Measurements from ENCODE around the gene DOP1B. TPM values are rescaled to one million over a fixed set of nuclear protein-coding genes. Genes with fewer than 3 reads are reported as not detected.
A peak's percentile ranks its signal among the peaks of the same experiment; 100 is the strongest.
"Not testable (repeated sequence)": the region's sequence is repeated elsewhere in the genome, so short reads cannot be mapped to it uniquely, and the experiment has no call there.

DOP1B gene
- total RNA-seq, 3 donors from 2014 or later: 8.1 to 10.8 (median 9.6) TPM

DNA sequence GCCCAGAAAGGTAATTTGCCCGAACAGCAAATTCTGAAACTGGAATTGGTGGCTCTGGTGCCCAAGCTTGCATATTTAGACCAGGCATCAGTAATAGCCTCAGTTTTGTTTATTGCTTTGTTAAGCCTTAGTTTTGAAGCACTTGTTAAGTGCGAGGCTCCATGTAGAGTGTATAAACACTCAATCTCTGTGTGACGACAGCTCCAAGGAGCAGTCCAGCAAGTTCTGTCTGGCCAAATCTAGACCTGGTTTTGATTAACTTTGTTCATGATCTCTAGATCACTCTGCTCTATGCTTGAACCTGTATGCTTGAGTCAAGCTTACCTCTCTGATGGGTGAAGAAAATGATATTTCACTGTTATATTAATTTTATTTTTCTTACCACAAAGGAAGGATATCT is 37.4 kb downstream of the DOP1B start:
- Mint-ChIP-seq H3K4me1 (ENCODE audit: low read depth) (peaks cover under 1% of the 10 kb centered on the region), H3K4me3 (no peak overlapping the region), H3K9me3 (no peaks in the 10 kb centered on the region), H3K27me3 (ENCODE audit: low read depth) (no peaks in the 10 kb centered on the region), H3K36me3 (ENCODE audit: insufficient read depth) (peaks cover 17% of the 10 kb centered on the region)
- ATAC-seq (no peak), DNase-seq (no peak)

DNA sequence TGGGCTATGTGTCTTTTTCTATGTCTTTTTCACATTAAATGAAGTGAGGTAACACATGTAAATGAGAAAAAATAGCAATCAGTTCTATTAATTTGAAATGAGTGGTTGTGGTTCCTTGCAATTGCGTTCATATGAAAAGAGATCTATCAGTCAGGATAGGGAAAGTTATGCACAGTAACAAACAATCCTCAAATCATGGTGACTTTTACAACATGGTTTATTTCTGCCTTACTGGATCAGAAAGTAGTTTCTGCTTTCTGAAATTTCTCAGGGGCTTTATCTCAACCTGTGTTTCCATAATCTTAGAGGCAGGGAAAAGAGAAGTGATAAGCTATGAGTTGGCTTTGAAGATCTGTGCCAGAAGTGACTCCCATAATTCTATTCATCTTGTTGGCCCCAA is 39.0 kb downstream of the DOP1B start:
- H3K27me3 Mint-ChIP-seq (ENCODE audit: low read depth): no peaks in the 10 kb centered on the region
- ATAC-seq (no peak), DNase-seq (no peak)
- H3K4me1 Mint-ChIP-seq (ENCODE audit: low read depth): no peaks in the 10 kb centered on the region
- H3K4me3 Mint-ChIP-seq: no peak overlapping the region
- no peaks in the 10 kb centered on the region for H3K9me3 Mint-ChIP-seq
- peaks cover 22% of the 10 kb centered on the region for H3K36me3 Mint-ChIP-seq (ENCODE audit: insufficient read depth)

DNA sequence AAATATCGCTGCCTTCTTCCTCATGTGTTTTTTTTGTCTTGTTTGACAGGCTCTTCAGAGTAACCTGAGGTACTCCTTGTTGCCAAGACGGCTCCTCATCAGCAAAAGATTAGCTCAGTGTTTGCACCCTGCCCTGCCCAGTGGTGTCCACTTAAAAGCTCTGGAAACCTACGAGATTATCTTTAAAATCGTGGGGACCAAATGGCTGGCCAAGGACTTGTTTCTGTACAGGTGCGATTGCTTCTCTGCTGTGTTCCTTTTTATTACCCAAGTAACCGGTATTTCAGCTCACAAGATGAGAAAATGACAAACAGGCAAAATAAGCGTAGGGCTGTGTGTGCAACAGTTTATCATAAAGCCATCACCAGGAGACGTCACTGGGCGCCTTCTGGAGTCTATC is 42.4 kb downstream of the DOP1B start:
- H3K9me3 Mint-ChIP-seq: no peaks in the 10 kb centered on the region
- H3K4me1 Mint-ChIP-seq (ENCODE audit: low read depth): peaks cover 9% of the 10 kb centered on the region
- peaks cover 22% of the 10 kb centered on the region for H3K36me3 Mint-ChIP-seq (ENCODE audit: insufficient read depth)
- no peak overlapping the region for H3K4me3 Mint-ChIP-seq
- DNase-seq (no peak), ATAC-seq (no peak)
- H3K27me3 Mint-ChIP-seq (ENCODE audit: low read depth): no peaks in the 10 kb centered on the region

DNA sequence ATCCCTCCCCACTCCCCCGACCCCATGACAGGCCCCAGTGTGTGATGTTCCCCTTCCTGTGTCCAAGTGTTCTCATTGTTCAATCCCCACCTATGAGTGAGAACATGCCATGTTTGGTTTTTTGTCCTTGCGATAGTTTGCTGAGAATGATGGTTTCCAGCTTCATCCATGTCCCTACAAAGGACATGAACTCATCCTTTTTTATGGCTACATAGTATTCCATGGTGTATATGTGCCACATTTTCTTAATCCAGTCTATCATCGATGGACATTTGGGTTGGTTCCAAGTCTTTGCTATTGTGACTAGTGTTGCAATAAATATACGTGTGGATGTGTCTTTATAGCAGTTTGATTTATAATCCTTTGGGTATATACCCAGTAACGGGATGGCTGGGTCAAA is 43.0 kb downstream of the DOP1B start:
- peaks cover 22% of the 10 kb centered on the region for H3K36me3 Mint-ChIP-seq (ENCODE audit: insufficient read depth)
- not testable (repeated sequence) for H3K9me3 Mint-ChIP-seq; H3K27me3 Mint-ChIP-seq (ENCODE audit: low read depth)

DNA sequence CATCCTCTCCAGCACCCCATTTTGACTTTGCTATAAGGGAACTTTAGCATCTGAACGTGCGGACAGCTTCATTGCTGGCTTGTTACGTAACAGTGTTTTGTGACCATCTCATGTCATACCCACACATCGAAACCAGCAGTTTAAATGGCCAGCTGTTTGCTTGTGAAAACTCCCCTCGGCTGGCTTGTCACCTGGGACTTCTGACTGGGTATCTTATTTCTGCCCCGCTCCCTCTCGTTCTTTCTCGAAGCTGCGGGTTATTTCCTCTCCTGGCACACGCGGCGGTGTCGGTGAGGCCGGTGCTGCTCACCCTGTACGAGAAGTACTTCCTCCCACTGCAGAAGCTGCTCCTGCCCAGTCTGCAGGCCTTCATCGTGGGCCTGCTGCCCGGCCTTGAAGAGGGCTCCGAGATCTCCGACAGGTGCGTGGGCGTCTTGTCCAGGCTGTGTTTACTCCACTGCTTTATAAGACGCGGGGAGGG is 43.5 kb downstream of the DOP1B start:
- Mint-ChIP-seq H3K4me1 (ENCODE audit: low read depth) (peaks cover 10% of the 10 kb centered on the region), H3K27me3 (ENCODE audit: low read depth) (no peaks in the 10 kb centered on the region), H3K4me3 (no peak overlapping the region), H3K36me3 (ENCODE audit: insufficient read depth) (peaks cover 22% of the 10 kb centered on the region), H3K9me3 (no peaks in the 10 kb centered on the region)
- DNase-seq (no peak), ATAC-seq (no peak)

More for the DNA sequence above, 43.0 kb downstream of the DOP1B start:
- DNase-seq; H3K4me1 Mint-ChIP-seq (ENCODE audit: low read depth); H3K4me3 Mint-ChIP-seq; ATAC-seq: not testable (repeated sequence)

DNA sequence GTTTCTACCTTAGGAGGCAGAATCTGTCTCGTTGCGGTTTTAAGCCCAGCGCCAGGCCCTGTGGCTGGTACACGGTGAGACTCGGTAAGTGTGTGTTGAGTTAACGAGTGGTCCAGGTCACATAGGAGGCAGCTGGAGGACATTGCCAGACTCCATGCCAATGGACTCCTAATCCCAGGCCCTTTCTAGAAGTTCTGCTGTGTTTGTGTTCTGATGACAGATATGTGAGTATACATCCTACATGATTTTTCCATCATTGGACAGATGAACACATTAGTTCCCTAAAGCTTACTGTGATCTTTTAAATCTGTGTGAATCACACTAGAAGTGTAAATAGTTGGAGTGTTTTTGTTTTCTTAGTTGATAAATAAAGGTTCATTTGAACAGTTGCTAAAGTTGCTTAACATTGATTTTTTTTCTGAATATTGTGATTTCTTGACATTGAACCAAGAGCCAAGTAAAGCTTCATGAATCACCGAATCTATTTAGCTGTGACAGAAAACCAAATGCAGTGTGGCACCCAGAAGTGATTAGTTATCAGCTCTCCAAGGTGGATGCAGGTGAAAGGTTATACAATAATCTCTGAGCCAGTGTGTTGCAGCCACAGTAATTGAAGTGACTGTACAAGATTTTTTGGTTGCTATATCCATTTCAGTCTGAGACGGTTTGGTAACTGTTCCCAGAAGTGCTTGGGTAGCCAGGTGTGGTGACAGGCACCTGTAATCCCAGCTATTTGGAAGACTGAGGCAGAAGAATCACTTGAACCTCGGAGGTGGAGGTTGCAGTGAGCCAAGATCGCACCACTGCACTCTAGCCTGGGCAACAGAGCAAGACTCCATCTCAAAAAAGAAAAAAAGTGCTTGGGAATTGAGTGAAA is 46.3 kb downstream of the DOP1B start:
- H3K27me3 Mint-ChIP-seq (ENCODE audit: low read depth): no peaks in the 10 kb centered on the region
- H3K9me3 Mint-ChIP-seq: no peaks in the 10 kb centered on the region
- no peak for DNase-seq
- ATAC-seq: no peak
- peaks cover 19% of the 10 kb centered on the region for H3K36me3 Mint-ChIP-seq (ENCODE audit: insufficient read depth)
- H3K4me1 Mint-ChIP-seq (ENCODE audit: low read depth): peaks cover 11% of the 10 kb centered on the region
- H3K4me3 Mint-ChIP-seq: no peak overlapping the region

DNA sequence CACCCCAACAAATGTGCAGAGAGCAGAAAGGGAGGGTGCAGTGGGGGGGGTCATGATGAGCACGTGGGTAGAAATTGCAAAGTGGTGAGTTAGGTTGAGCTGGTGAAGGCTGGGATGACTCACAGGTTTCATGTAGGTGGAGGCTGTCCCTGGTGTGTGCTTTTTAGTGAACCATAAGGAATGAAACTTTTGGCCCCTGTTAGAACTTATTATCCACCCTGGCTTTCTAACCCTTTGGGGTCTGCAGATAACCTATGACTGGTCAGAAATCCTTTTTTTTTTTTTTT is 46.9 kb downstream of the DOP1B start:
- Mint-ChIP-seq H3K27me3 (ENCODE audit: low read depth) (no peaks in the 10 kb centered on the region), H3K4me3 (no peak overlapping the region), H3K4me1 (ENCODE audit: low read depth) (peaks cover 11% of the 10 kb centered on the region), H3K9me3 (no peaks in the 10 kb centered on the region), H3K36me3 (ENCODE audit: insufficient read depth) (peaks cover 16% of the 10 kb centered on the region)
- peak; percentile 99 to 100 for ATAC-seq
- DNase-seq: peak; percentile 12

DNA sequence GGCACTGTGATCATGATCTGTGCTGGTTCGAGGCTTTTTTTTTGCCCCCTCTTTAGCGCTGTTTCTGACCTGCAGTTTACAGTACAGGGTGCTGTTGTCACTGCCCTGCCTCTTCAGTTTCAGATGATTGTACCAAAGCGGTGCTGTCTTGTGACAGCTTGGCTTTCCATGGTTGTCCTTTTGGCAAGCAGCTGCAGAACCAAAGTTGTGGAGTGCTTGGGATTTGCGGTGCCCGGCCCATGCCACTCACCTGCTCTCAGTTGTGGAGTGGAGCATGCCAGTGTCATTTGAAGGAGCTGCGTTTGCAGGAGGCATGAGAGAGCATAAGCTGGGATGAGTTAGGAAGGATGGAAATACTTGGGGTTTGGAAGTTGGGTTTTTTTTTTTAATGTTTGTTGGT is 48.4 kb downstream of the DOP1B start:
- DNase-seq: no peak
- H3K27me3 Mint-ChIP-seq (ENCODE audit: low read depth): no peaks in the 10 kb centered on the region
- no peaks in the 10 kb centered on the region for H3K9me3 Mint-ChIP-seq
- H3K36me3 Mint-ChIP-seq (ENCODE audit: insufficient read depth): peaks cover 7% of the 10 kb centered on the region
- peaks cover 12% of the 10 kb centered on the region for H3K4me1 Mint-ChIP-seq (ENCODE audit: low read depth)
- ATAC-seq: no peak
- no peak overlapping the region for H3K4me3 Mint-ChIP-seq

DNA sequence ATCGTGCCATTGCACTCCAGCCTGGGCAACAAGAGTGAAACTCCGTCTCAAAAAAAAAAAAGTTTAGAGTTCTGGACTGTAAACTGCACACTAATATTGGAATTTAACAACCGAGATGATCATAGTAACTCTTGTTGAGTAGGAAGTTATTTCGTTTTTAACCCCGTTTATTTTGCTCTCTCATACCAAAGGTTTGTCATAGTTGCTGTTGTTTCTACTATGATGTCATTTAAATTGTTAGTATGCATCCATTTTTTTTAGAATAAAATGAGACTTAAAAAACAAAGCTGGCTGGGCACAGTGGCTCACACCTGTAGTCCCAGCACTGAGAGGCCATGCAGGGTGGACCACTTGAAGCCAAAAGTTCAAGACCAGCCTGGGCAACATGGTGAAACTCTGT is 49.3 kb downstream of the DOP1B start:
- Mint-ChIP-seq H3K36me3 (ENCODE audit: insufficient read depth) (peaks cover 7% of the 10 kb centered on the region), H3K4me3 (no peak overlapping the region), H3K4me1 (ENCODE audit: low read depth) (peaks cover 13% of the 10 kb centered on the region), H3K27me3 (ENCODE audit: low read depth) (no peaks in the 10 kb centered on the region), H3K9me3 (no peaks in the 10 kb centered on the region)
- no peak for DNase-seq
- ATAC-seq: no peak

Other genes with a start within 250 kb of the DOP1B start
- 10 to 100 TPM; 15.9 to 18.8 (median 17.2) TPM for gene SETD4, start 96.3 kb upstream of the DOP1B start, total RNA-seq
- 10 to 100 TPM; 45.5 to 57.0 (median 56.8) TPM for gene CBR1, start 86.8 kb upstream of the DOP1B start, total RNA-seq
- gene CBR3, start 21.7 kb upstream of the DOP1B start, total RNA-seq: 1 to 10 TPM; 3.6 to 7.6 (median 6.7) TPM
- 10 to 100 TPM; 17.1 to 22.7 (median 19.6) TPM for gene MORC3, start 163.4 kb downstream of the DOP1B start, total RNA-seq
- 10 to 100 TPM; 23.1 to 30.0 (median 25.6) TPM for gene CHAF1B, start 228.6 kb downstream of the DOP1B start, total RNA-seq